ENCODE data around the gene LGR5. TPM values are rescaled to one million over a fixed set of nuclear protein-coding genes. Genes with fewer than 3 reads are reported as not detected.

LGR5 gene
- total RNA-seq, 1 experiment from 2014 or later, result not detected

DNA sequence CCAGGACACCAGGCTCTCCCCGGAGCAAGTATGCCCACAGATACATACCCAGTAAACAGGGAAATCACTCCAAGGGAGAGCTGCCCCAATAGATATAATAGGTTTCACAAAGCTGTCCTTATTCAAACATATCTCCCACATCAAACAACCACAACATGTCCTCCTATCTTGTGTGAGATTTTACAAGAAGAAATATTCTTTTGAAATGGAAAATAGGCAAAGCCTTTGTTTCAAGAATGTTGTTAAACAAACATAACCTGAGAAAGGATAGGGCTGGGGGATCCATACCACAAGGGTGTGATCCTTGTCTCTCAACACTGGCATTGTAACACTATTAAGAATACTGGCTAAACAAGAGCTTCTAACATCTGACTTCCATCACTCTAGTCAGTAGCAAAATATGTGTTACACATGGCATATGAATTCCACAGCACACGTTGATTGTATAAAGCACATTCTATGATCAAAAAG lies 32.9 kb downstream of the LGR5 start (continued):
- TF ChIP-seq, protein P1, sequence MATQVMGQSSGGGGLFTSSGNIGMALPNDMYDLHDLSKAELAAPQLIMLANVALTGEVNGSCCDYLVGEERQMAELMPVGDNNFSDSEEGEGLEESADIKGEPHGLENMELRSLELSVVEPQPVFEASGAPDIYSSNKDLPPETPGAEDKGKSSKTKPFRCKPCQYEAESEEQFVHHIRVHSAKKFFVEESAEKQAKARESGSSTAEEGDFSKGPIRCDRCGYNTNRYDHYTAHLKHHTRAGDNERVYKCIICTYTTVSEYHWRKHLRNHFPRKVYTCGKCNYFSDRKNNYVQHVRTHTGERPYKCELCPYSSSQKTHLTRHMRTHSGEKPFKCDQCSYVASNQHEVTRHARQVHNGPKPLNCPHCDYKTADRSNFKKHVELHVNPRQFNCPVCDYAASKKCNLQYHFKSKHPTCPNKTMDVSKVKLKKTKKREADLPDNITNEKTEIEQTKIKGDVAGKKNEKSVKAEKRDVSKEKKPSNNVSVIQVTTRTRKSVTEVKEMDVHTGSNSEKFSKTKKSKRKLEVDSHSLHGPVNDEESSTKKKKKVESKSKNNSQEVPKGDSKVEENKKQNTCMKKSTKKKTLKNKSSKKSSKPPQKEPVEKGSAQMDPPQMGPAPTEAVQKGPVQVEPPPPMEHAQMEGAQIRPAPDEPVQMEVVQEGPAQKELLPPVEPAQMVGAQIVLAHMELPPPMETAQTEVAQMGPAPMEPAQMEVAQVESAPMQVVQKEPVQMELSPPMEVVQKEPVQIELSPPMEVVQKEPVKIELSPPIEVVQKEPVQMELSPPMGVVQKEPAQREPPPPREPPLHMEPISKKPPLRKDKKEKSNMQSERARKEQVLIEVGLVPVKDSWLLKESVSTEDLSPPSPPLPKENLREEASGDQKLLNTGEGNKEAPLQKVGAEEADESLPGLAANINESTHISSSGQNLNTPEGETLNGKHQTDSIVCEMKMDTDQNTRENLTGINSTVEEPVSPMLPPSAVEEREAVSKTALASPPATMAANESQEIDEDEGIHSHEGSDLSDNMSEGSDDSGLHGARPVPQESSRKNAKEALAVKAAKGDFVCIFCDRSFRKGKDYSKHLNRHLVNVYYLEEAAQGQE (IDR thresholded peaks at IDR 0.05; ENCODE audit: low read depth), result no peak
- TF ChIP-seq SIN3A (IDR thresholded peaks at IDR 0.05; ENCODE audit: low read depth), result no peak
- TF ChIP-seq POLR2A (IDR thresholded peaks at IDR 0.05; ENCODE audit: borderline replicate concordance, extremely low read depth, insufficient read depth, insufficient read length), result no peak
- TF ChIP-seq, protein P2, sequence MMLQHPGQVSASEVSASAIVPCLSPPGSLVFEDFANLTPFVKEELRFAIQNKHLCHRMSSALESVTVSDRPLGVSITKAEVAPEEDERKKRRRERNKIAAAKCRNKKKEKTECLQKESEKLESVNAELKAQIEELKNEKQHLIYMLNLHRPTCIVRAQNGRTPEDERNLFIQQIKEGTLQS (IDR thresholded peaks at IDR 0.05), result no peak
- no peak for TF ChIP-seq ELF1 (IDR thresholded peaks at IDR 0.05; ENCODE audit: borderline replicate concordance, low read depth)
- no peak for TF ChIP-seq RAD21 (IDR thresholded peaks at IDR 0.05; ENCODE audit: low read depth)
- TF ChIP-seq ZFX (IDR thresholded peaks at IDR 0.05), result no peak

DNA sequence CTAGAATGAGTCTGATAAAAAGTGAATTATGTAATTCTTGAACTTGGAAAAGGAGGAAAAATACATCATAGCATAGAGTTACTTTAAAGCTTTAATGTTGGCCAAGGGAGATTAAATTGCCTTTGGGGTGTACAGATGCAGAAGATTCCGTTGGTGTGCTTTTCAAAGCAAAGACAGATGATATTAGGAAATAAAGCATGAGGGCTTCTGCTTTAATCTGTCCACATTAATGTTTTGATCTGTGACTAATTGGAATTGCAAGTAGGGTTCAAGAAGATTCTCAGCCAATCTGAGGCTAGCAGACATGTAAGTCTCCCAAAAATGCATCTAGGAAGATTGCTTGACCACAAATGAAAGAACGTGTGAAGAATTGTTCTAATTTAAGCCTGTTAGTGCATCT lies 35.2 kb downstream of the LGR5 start:
- no peak overlapping the region for H3K4me3 ChIP-seq (replicated peaks in 1 of 2; ENCODE audit: low read depth in 1 of 2, low read length in 2 of 2)
- no peaks in the 10 kb centered on the region for H3K27me3 ChIP-seq (ENCODE audit: insufficient read depth, low read length)
- no peak overlapping the region for H3K27ac ChIP-seq (ENCODE audit: low read depth, low read length)
- no TSS peak for BruUV-seq (replicated peaks)
- DNase-seq (ENCODE audit: low read depth, low spot score) (no peak), ATAC-seq (no peak)
- no peaks in the 10 kb centered on the region for H3K9me3 ChIP-seq (ENCODE audit: control insufficient read depth in 1 of 2, insufficient read depth in 1 of 2, low read depth in 1 of 2, low read length in 2 of 2)
- no peaks in the 10 kb centered on the region for H3K9me2 ChIP-seq (ENCODE audit: insufficient read depth)
- H4K20me1 ChIP-seq (ENCODE audit: insufficient read depth), result no peaks in the 10 kb centered on the region
- no peaks in the 10 kb centered on the region for H3K36me3 ChIP-seq (ENCODE audit: control insufficient read depth in 1 of 2, insufficient read depth in 2 of 2, low read length in 2 of 2)
- ChIA-PET RAD21 (ENCODE audit: low non-redundant PET in 1 of 2, low total read pairs in 2 of 2, uncharacterized antibody in 2 of 2, unreplicated experiment in 2 of 2) (no interaction called here), CTCF (interaction anchor here (1.3 kb wide), 1 partner anchor 9 kb away, joined by 3 read pairs; no protein-coding TSS in a partner anchor), POLR2A (no interaction called here)
- peaks cover under 1 to 3% of the 10 kb centered on the region in 2 experiments; a peak in 3 of 4 replicates for H3K4me1 ChIP-seq (ENCODE audit: control insufficient read depth in 1 of 2, insufficient read depth in 2 of 2, low read length in 2 of 2)
- H2AFZ ChIP-seq (ENCODE audit: low read depth, low read length, poor library complexity, severe bottlenecking), result no peak overlapping the region
- intact Hi-C loops (cut with micrococcal nuclease), result no loop called here
- H3K9ac ChIP-seq (ENCODE audit: low read length), result no peak overlapping the region
- no peaks in the 10 kb centered on the region for H3K79me2 ChIP-seq (ENCODE audit: insufficient read depth, low read length)
- H3K4me2 ChIP-seq (ENCODE audit: low read length), result no peak overlapping the region
- no peak for TF ChIP-seq POLR2A (IDR thresholded peaks at IDR 0.05; ENCODE audit: borderline replicate concordance, extremely low read depth, insufficient read depth, insufficient read length)
- TF ChIP-seq, protein P2 (IDR thresholded peaks at IDR 0.05), result no peak
- TF ChIP-seq CEBPB (IDR thresholded peaks at IDR 0.05; ENCODE audit: low read depth), result no peak
- TF ChIP-seq ZNF274 (IDR thresholded peaks at IDR 0.05; ENCODE audit: low read depth, low read length), result no peak
- TF ChIP-seq SP1 (IDR thresholded peaks at IDR 0.05; ENCODE audit: low read depth), result no peak
- TF ChIP-seq EZH2phosphoT487 (IDR thresholded peaks at IDR 0.05; ENCODE audit: borderline replicate concordance), result no peak
- TF ChIP-seq, protein P1 (IDR thresholded peaks at IDR 0.05; ENCODE audit: low read depth), result no peak
- TF ChIP-seq SIN3A (IDR thresholded peaks at IDR 0.05; ENCODE audit: low read depth), result no peak
- TF ChIP-seq ZBTB33 (IDR thresholded peaks at IDR 0.05; ENCODE audit: extremely low read depth, insufficient replicate concordance, low read length), result no peak
- no peak for TF ChIP-seq JUND (IDR thresholded peaks at IDR 0.05)
- TF ChIP-seq RAD21 (IDR thresholded peaks at IDR 0.05; ENCODE audit: low read depth), result no peak
- TF ChIP-seq ZFX (IDR thresholded peaks at IDR 0.05), result no peak
- no peak for TF ChIP-seq POLR2AphosphoS5 (IDR thresholded peaks at IDR 0.05; ENCODE audit: low read depth, low read length)
